Measurements from ENCODE around the gene ZNF445. TPM values are rescaled to one million over a fixed set of nuclear protein-coding genes. Genes with fewer than 3 reads are reported as not detected.
A peak's percentile ranks its signal among the peaks of the same experiment; 100 is the strongest.

The ZNF445 gene
- total and polyA plus RNA-seq, 9 of the 15 experiments (the other 6 are each of a cell fraction or from before 2014, with no cell fraction given): 1.2 to 26.9 (median 10.6) TPM

DNA sequence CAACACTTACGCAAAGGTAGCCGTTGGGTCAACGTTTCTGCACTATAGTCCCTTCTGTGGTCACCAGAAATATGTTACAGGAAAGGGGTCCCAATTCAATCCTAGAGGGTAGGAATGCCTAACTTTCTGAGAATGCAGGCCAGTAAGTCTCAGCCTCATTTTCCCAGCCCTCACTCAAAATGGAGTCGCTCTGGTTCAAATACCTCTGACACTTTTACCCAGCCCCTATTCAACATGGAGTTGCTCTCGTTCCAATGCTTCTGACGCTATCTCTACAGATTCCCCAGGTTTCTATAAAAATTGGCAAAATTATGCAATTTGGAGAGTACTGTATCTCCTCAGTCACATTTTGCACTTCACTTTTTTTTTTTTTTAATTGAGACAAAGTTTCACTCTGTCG is 39.7 kb downstream of the ZNF445 start (continued):
- TF ChIP-seq, protein P1, sequence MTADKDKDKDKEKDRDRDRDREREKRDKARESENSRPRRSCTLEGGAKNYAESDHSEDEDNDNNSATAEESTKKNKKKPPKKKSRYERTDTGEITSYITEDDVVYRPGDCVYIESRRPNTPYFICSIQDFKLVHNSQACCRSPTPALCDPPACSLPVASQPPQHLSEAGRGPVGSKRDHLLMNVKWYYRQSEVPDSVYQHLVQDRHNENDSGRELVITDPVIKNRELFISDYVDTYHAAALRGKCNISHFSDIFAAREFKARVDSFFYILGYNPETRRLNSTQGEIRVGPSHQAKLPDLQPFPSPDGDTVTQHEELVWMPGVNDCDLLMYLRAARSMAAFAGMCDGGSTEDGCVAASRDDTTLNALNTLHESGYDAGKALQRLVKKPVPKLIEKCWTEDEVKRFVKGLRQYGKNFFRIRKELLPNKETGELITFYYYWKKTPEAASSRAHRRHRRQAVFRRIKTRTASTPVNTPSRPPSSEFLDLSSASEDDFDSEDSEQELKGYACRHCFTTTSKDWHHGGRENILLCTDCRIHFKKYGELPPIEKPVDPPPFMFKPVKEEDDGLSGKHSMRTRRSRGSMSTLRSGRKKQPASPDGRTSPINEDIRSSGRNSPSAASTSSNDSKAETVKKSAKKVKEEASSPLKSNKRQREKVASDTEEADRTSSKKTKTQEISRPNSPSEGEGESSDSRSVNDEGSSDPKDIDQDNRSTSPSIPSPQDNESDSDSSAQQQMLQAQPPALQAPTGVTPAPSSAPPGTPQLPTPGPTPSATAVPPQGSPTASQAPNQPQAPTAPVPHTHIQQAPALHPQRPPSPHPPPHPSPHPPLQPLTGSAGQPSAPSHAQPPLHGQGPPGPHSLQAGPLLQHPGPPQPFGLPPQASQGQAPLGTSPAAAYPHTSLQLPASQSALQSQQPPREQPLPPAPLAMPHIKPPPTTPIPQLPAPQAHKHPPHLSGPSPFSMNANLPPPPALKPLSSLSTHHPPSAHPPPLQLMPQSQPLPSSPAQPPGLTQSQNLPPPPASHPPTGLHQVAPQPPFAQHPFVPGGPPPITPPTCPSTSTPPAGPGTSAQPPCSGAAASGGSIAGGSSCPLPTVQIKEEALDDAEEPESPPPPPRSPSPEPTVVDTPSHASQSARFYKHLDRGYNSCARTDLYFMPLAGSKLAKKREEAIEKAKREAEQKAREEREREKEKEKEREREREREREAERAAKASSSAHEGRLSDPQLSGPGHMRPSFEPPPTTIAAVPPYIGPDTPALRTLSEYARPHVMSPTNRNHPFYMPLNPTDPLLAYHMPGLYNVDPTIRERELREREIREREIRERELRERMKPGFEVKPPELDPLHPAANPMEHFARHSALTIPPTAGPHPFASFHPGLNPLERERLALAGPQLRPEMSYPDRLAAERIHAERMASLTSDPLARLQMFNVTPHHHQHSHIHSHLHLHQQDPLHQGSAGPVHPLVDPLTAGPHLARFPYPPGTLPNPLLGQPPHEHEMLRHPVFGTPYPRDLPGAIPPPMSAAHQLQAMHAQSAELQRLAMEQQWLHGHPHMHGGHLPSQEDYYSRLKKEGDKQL (CRISPR knock-in tag; IDR thresholded peaks at IDR 0.05; ENCODE audit: borderline replicate concordance): no peak
- TF ChIP-seq ZNF263 (CRISPR knock-in tag; IDR thresholded peaks at IDR 0.05; ENCODE audit: borderline replicate concordance) (no peak), POLR3G (IDR thresholded peaks at IDR 0.05; ENCODE audit: extremely low read depth, insufficient read length, insufficient replicate concordance) (no peak), ZNF24 (IDR thresholded peaks at IDR 0.05) (no peak), ZNF507 (tag; conservative IDR thresholded peaks at IDR 0.05) (peak; percentile 32; the same call in 1 of the 2 replicates), ZNF3 (CRISPR knock-in tag; IDR thresholded peaks at IDR 0.05) (no peak), SIN3A (IDR thresholded peaks at IDR 0.05; ENCODE audit: borderline replicate concordance in 2 of 2, control insufficient read depth in 1 of 2, low read depth in 2 of 2, low read length in 2 of 2) (no peak), ZNF324 (CRISPR knock-in tag; IDR thresholded peaks at IDR 0.05) (peak; percentile 56; the same call in 1 of the 2 replicates), ZNF717 (CRISPR knock-in tag; IDR thresholded peaks at IDR 0.05) (no peak), GATAD2B (IDR thresholded peaks at IDR 0.05; ENCODE audit: borderline replicate concordance) (no peak), ZNF12 (CRISPR knock-in tag; IDR thresholded peaks at IDR 0.05) (no peak), RB1 (IDR thresholded peaks at IDR 0.05; ENCODE audit: low read depth) (no peak), MTA2 (IDR thresholded peaks at IDR 0.05; ENCODE audit: low read depth) (no peak), TAF7 (tag; IDR thresholded peaks at IDR 0.05) (peak; percentile 76), SREBF1 (IDR thresholded peaks at IDR 0.05; ENCODE audit: borderline replicate concordance, low read depth, low read length) (no peak), PHF20 (IDR thresholded peaks at IDR 0.05; ENCODE audit: partially characterized antibody) (no peak), ZNF644 (tag; IDR thresholded peaks at IDR 0.05; ENCODE audit: low read depth) (peak; percentile 88; the same call in 1 of the 2 replicates), SMARCA4 (IDR thresholded peaks at IDR 0.05) (no peak), CBX5 (IDR thresholded peaks at IDR 0.05; ENCODE audit: borderline replicate concordance, low read depth) (no peak), HNRNPUL1 (IDR thresholded peaks at IDR 0.05; ENCODE audit: low read length) (no peak), ZNF431 (CRISPR knock-in tag; IDR thresholded peaks at IDR 0.05) (no peak), ZNF165 (CRISPR knock-in tag; IDR thresholded peaks at IDR 0.05; ENCODE audit: borderline replicate concordance) (peak; percentile 81; the same call in 1 of the 2 replicates), NFE2L1 (tag; IDR thresholded peaks at IDR 0.05; ENCODE audit: borderline replicate concordance, low read depth) (peak; percentile 60), SMARCB1 (IDR thresholded peaks at IDR 0.05; ENCODE audit: insufficient read length, low read depth) (no peak), EP400 (IDR thresholded peaks at IDR 0.05) (no peak)
- TF ChIP-seq, protein P2, sequence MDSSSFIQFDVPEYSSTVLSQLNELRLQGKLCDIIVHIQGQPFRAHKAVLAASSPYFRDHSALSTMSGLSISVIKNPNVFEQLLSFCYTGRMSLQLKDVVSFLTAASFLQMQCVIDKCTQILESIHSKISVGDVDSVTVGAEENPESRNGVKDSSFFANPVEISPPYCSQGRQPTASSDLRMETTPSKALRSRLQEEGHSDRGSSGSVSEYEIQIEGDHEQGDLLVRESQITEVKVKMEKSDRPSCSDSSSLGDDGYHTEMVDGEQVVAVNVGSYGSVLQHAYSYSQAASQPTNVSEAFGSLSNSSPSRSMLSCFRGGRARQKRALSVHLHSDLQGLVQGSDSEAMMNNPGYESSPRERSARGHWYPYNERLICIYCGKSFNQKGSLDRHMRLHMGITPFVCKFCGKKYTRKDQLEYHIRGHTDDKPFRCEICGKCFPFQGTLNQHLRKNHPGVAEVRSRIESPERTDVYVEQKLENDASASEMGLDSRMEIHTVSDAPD (CRISPR knock-in tag; IDR thresholded peaks at IDR 0.05): peak; percentile 73; the same call in 1 of the 2 replicates

All from K562 (cell line).